ENCODE measurements around the gene CAPRIN2.

The CAPRIN2 gene

GRCh38 chr12:30784508-30784907 is 29.8 kb upstream of the CAPRIN2 start:
- ATAC-seq (replicated peaks; ENCODE audit: extremely low read depth, poor library complexity, severe bottlenecking) (no peak), DNase-seq (ENCODE audit: low spot score in 2 of 2) (no peak)
- H3K4me1 Mint-ChIP-seq, result no peaks in the 10 kb centered on the region
- peaks cover 53% of the 10 kb centered on the region for H3K27me3 Mint-ChIP-seq
- no peaks in the 10 kb centered on the region for H3K9me3 Mint-ChIP-seq
- no peak overlapping the region for H3K4me3 Mint-ChIP-seq
- H3K27ac Mint-ChIP-seq (ENCODE audit: low read depth), result no peak overlapping the region
- H3K36me3 Mint-ChIP-seq (ENCODE audit: insufficient read depth), result no peaks in the 10 kb centered on the region

DNA sequence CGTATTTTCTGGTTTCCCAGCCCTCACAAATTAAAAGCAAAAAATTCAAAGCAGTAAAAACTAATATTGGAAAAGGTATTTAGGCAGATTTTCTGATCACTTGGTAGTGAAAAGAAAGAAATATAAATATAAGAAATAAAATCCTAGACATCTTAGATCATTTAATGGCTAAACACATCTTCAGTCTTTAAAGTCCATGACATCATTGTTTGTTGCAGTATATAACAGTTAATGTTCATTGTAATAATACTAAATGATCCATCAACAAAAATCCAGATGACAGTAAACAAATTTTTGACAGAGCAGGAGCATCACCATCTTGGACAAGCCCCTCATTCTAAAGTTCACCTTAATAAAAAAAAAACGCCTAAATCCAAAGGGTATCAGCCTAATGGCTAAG is 29.2 kb upstream of the CAPRIN2 start:
- Mint-ChIP-seq H3K9me3 (no peaks in the 10 kb centered on the region), H3K27me3 (peaks cover 58% of the 10 kb centered on the region), H3K4me1 (no peaks in the 10 kb centered on the region), H3K27ac (ENCODE audit: low read depth) (no peak overlapping the region), H3K36me3 (ENCODE audit: insufficient read depth) (no peaks in the 10 kb centered on the region), H3K4me3 (no peak overlapping the region)
- ATAC-seq (replicated peaks; ENCODE audit: extremely low read depth, poor library complexity, severe bottlenecking) (no peak), DNase-seq (ENCODE audit: low spot score in 2 of 2) (no peak)

- H3K36me3 Mint-ChIP-seq (ENCODE audit: insufficient read depth), result no peaks in the 10 kb centered on the region
- H3K4me1 Mint-ChIP-seq, result no peaks in the 10 kb centered on the region
- H3K4me3 Mint-ChIP-seq, result no peak overlapping the region
- no peak for ATAC-seq (replicated peaks; ENCODE audit: extremely low read depth, poor library complexity, severe bottlenecking)
- H3K9me3 Mint-ChIP-seq, result no peaks in the 10 kb centered on the region
- no peak overlapping the region for H3K27ac Mint-ChIP-seq (ENCODE audit: low read depth)
- DNase-seq (ENCODE audit: low spot score in 2 of 2), result no peak
- H3K27me3 Mint-ChIP-seq, result peaks cover 70% of the 10 kb centered on the region
Observed at GRCh38 chr12:30782316-30783173, 27.8 kb upstream of the CAPRIN2 start.

- no peaks in the 10 kb centered on the region for H3K36me3 Mint-ChIP-seq (ENCODE audit: insufficient read depth)
- peaks cover 52% of the 10 kb centered on the region for H3K27me3 Mint-ChIP-seq
- H3K27ac Mint-ChIP-seq (ENCODE audit: low read depth), result no peak overlapping the region
- ATAC-seq (replicated peaks; ENCODE audit: extremely low read depth, poor library complexity, severe bottlenecking), result no peak
- DNase-seq (ENCODE audit: low spot score in 2 of 2), result no peak
- no peaks in the 10 kb centered on the region for H3K9me3 Mint-ChIP-seq
- no peaks in the 10 kb centered on the region for H3K4me1 Mint-ChIP-seq
- H3K4me3 Mint-ChIP-seq, result no peak overlapping the region
Observed at GRCh38 chr12:30779578-30779977, 24.8 kb upstream of the CAPRIN2 start.

DNA sequence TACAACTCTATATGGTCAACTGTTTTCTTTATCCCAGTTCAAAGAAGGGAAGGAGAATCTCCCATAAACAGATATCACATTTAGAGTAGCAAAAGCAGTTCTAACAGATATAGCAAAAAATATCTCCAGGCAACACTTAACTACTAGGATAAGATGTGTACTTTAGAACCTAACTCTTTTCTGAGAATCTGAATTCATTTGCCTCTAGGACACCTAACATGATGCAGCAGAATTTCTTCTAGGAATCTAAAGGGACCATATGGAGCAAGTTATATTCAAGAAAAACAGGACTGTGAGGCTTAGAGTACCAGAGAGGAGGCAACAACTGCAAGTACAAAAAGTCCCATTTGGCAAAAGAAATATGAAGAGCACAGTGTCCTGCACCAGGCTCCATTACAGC is 24.4 kb upstream of the CAPRIN2 start:
- Mint-ChIP-seq H3K36me3 (ENCODE audit: insufficient read depth) (no peaks in the 10 kb centered on the region), H3K4me1 (no peaks in the 10 kb centered on the region), H3K9me3 (no peaks in the 10 kb centered on the region), H3K27ac (ENCODE audit: low read depth) (no peak overlapping the region), H3K4me3 (no peak overlapping the region), H3K27me3 (peaks cover 48% of the 10 kb centered on the region)
- no peak for DNase-seq (ENCODE audit: low spot score in 2 of 2)
- no peak for ATAC-seq (replicated peaks; ENCODE audit: extremely low read depth, poor library complexity, severe bottlenecking)

GRCh38 chr12:30774599-30774998 is 19.8 kb upstream of the CAPRIN2 start:
- no peak overlapping the region for H3K27ac Mint-ChIP-seq (ENCODE audit: low read depth)
- DNase-seq (ENCODE audit: low spot score in 2 of 2) (no peak), ATAC-seq (replicated peaks; ENCODE audit: extremely low read depth, poor library complexity, severe bottlenecking) (no peak)
- no peak overlapping the region for H3K4me3 Mint-ChIP-seq
- H3K9me3 Mint-ChIP-seq, result no peaks in the 10 kb centered on the region
- H3K4me1 Mint-ChIP-seq, result no peaks in the 10 kb centered on the region
- H3K36me3 Mint-ChIP-seq (ENCODE audit: insufficient read depth), result no peaks in the 10 kb centered on the region
- peaks cover 18% of the 10 kb centered on the region for H3K27me3 Mint-ChIP-seq

- no peaks in the 10 kb centered on the region for H3K4me1 Mint-ChIP-seq
- no peaks in the 10 kb centered on the region for H3K9me3 Mint-ChIP-seq
- no peak for DNase-seq (ENCODE audit: low spot score in 2 of 2)
- H3K36me3 Mint-ChIP-seq (ENCODE audit: insufficient read depth), result no peaks in the 10 kb centered on the region
- H3K27ac Mint-ChIP-seq (ENCODE audit: low read depth), result no peak overlapping the region
- no peak for ATAC-seq (replicated peaks; ENCODE audit: extremely low read depth, poor library complexity, severe bottlenecking)
- no peaks in the 10 kb centered on the region for H3K27me3 Mint-ChIP-seq
- H3K4me3 Mint-ChIP-seq, result no peak overlapping the region
Observed at GRCh38 chr12:30769802-30770201, 15.1 kb upstream of the CAPRIN2 start.

GRCh38 chr12:30764251-30764650 is 9.5 kb upstream of the CAPRIN2 start:
- Mint-ChIP-seq H3K27me3 (no peaks in the 10 kb centered on the region), H3K9me3 (no peaks in the 10 kb centered on the region)
- ATAC-seq (replicated peaks; ENCODE audit: extremely low read depth, poor library complexity, severe bottlenecking), result no peak

DNA sequence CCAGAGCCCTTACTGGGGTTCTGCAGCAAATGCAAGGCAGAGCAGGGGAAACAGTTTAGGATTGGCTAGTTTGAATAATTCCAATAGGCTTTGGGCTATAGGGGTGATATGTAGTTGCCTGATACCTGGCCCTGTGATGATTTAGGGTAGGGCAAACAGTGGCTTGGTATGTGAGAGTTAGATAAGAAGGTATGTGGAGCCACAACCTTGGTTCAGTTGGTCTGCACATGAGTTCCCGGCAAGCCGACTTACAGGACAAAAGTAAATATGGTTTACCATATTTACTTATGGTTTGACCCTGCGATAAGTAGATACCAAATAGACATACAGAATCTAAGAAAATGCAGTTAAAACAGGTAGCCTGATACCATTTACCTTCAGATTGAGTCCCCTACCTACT is 8.3 kb upstream of the CAPRIN2 start:
- H3K4me1 Mint-ChIP-seq, result no peaks in the 10 kb centered on the region
- no peak overlapping the region for H3K4me3 Mint-ChIP-seq
- H3K9me3 Mint-ChIP-seq, result no peaks in the 10 kb centered on the region
- H3K27ac Mint-ChIP-seq (ENCODE audit: low read depth), result no peak overlapping the region
- no peak for DNase-seq (ENCODE audit: low spot score in 2 of 2)
- no peaks in the 10 kb centered on the region for H3K36me3 Mint-ChIP-seq (ENCODE audit: insufficient read depth)
- no peak for ATAC-seq (replicated peaks; ENCODE audit: extremely low read depth, poor library complexity, severe bottlenecking)
- H3K27me3 Mint-ChIP-seq, result no peaks in the 10 kb centered on the region

More at GRCh38 chr12:30764251-30764650, 9.5 kb upstream of the CAPRIN2 start:
- no peaks in the 10 kb centered on the region for H3K36me3 Mint-ChIP-seq (ENCODE audit: insufficient read depth)
- no peak for DNase-seq (ENCODE audit: low spot score in 2 of 2)
- no peak overlapping the region for H3K4me3 Mint-ChIP-seq
- no peaks in the 10 kb centered on the region for H3K4me1 Mint-ChIP-seq
- no peak overlapping the region for H3K27ac Mint-ChIP-seq (ENCODE audit: low read depth)

- no peaks in the 10 kb centered on the region for H3K9me3 Mint-ChIP-seq
- no peaks in the 10 kb centered on the region for H3K27me3 Mint-ChIP-seq
- H3K27ac Mint-ChIP-seq (ENCODE audit: low read depth), result no peak overlapping the region
- no peak overlapping the region for H3K4me3 Mint-ChIP-seq
- H3K36me3 Mint-ChIP-seq (ENCODE audit: insufficient read depth), result no peaks in the 10 kb centered on the region
- no peaks in the 10 kb centered on the region for H3K4me1 Mint-ChIP-seq
- DNase-seq (ENCODE audit: low spot score in 2 of 2) (no peak), ATAC-seq (replicated peaks; ENCODE audit: extremely low read depth, poor library complexity, severe bottlenecking) (no peak)
Observed at GRCh38 chr12:30761730-30762129, 7.0 kb upstream of the CAPRIN2 start.

- DNase-seq (ENCODE audit: low spot score in 2 of 2), result no peak
- H3K4me3 Mint-ChIP-seq, result no peak overlapping the region
Observed at GRCh38 chr12:30757316-30757715, 2.6 kb upstream of the CAPRIN2 start.

GRCh38 chr12:30756074-30756473 is 1.3 kb upstream of the CAPRIN2 start:
- Mint-ChIP-seq H3K27ac (ENCODE audit: low read depth) (peak overlapping the region; percentile 0), H3K4me1 (peaks cover 29% of the 10 kb centered on the region), H3K36me3 (ENCODE audit: insufficient read depth) (peaks cover 4% of the 10 kb centered on the region), H3K4me3 (no peak overlapping the region), H3K9me3 (no peaks in the 10 kb centered on the region), H3K27me3 (no peaks in the 10 kb centered on the region)
- no peak for ATAC-seq (replicated peaks; ENCODE audit: extremely low read depth, poor library complexity, severe bottlenecking)
- DNase-seq (ENCODE audit: low spot score in 2 of 2), result no peak

More at GRCh38 chr12:30757316-30757715, 2.6 kb upstream of the CAPRIN2 start:
- no peak for ATAC-seq (replicated peaks; ENCODE audit: extremely low read depth, poor library complexity, severe bottlenecking)
- Mint-ChIP-seq H3K36me3 (ENCODE audit: insufficient read depth) (peaks cover 4% of the 10 kb centered on the region), H3K27ac (ENCODE audit: low read depth) (peak overlapping the region; percentile 0), H3K27me3 (no peaks in the 10 kb centered on the region), H3K9me3 (no peaks in the 10 kb centered on the region), H3K4me1 (peaks cover 24% of the 10 kb centered on the region)

DNA sequence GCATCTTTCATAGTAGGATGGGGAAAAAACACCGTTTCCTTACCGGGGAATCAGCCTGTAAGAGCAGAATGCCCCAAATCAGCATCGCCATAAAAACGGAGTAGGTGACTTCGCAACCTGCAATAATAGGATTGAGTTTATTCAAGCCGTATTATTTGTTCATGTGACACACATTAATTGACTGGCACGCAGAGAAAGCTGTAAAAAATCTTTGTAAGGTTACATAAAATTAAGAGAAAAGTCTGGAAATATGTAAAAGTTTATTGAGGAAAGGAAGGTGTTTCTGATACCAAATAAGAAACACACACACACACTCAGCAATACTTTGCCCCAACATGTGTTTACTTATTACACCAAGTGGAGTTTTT is 628 bp upstream of the CAPRIN2 start:
- H3K36me3 Mint-ChIP-seq (ENCODE audit: insufficient read depth), result peaks cover 6% of the 10 kb centered on the region
- H3K27me3 Mint-ChIP-seq, result no peaks in the 10 kb centered on the region
- ATAC-seq (replicated peaks; ENCODE audit: extremely low read depth, poor library complexity, severe bottlenecking) (no peak), DNase-seq (ENCODE audit: low spot score in 2 of 2) (no peak)
- no peaks in the 10 kb centered on the region for H3K9me3 Mint-ChIP-seq
- peak overlapping the region; percentile 16 for H3K27ac Mint-ChIP-seq (ENCODE audit: low read depth)
- H3K4me3 Mint-ChIP-seq, result peak overlapping the region; percentile 80
- H3K4me1 Mint-ChIP-seq, result peaks cover 36% of the 10 kb centered on the region
